Measurements from ENCODE around the gene SIX5.
"Not testable (repeated sequence)": the region's sequence is repeated elsewhere in the genome, so short reads cannot be mapped to it uniquely, and the experiment has no call there.

The SIX5 gene

GRCh38 chr19:45754323-45754722 lies 14.7 kb downstream of the SIX5 start:
- no peak for TF ChIP-seq CTCF (IDR thresholded peaks at IDR 0.05)
- Histone ChIP-seq H3K27me3 (peaks cover 0 to 7% of the 10 kb centered on the region in 2 donors), H3K27ac (no peak overlapping the region), H3K4me3 (no peak overlapping the region), H3K9me3 (no peaks in the 10 kb centered on the region), H3K4me1 (no peaks in the 10 kb centered on the region), H3K36me3 (no peaks in the 10 kb centered on the region)
- no peak for DNase-seq
- intact Hi-C loops (cut with DNase I; ENCODE audit: low total_unique reads) = no loop called here

DNA sequence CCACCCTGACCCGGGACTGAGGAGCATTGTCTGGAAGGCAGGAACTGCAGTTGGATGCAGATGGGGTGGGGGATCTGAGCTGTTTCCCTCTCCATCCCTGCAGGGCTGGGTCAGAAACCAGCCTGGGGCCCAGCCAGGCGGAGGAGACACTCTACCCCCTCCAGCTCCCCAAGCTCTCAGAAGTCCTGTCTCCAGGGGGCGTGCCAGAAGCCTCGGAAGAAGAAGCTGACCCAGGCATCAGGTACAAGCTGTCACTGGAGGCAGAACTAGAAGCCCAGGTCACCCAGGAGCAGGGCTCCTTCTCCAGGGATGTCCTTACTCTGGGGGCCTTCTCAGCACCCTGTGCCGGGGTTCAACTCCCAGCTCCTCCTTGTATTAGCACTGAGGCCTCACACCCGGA lies 15.5 kb downstream of the SIX5 start:
- Histone ChIP-seq H3K36me3 (no peaks in the 10 kb centered on the region), H3K27me3 (peaks cover 0 to 12% of the 10 kb centered on the region in 2 donors), H3K9me3 (no peaks in the 10 kb centered on the region), H3K4me3 (no peak overlapping the region), H3K4me1 (no peaks in the 10 kb centered on the region), H3K27ac (no peak overlapping the region)
- no peak for TF ChIP-seq CTCF (IDR thresholded peaks at IDR 0.05)
- intact Hi-C loops (cut with DNase I; ENCODE audit: low total_unique reads) = no loop called here
- no peak for DNase-seq

GRCh38 chr19:45752639-45753038 lies 16.4 kb downstream of the SIX5 start:
- no peaks in the 10 kb centered on the region for H3K36me3 ChIP-seq
- no peaks in the 10 kb centered on the region for H3K4me1 ChIP-seq
- no peaks in the 10 kb centered on the region for H3K9me3 ChIP-seq
- DNase-seq = no peak
- no peak overlapping the region for H3K27ac ChIP-seq
- H3K27me3 ChIP-seq = peaks cover 0 to 12% of the 10 kb centered on the region in 2 donors
- no peak overlapping the region for H3K4me3 ChIP-seq
- TF ChIP-seq CTCF (IDR thresholded peaks at IDR 0.05) = no peak
- intact Hi-C loops (cut with DNase I; ENCODE audit: low total_unique reads) = no loop called here

DNA sequence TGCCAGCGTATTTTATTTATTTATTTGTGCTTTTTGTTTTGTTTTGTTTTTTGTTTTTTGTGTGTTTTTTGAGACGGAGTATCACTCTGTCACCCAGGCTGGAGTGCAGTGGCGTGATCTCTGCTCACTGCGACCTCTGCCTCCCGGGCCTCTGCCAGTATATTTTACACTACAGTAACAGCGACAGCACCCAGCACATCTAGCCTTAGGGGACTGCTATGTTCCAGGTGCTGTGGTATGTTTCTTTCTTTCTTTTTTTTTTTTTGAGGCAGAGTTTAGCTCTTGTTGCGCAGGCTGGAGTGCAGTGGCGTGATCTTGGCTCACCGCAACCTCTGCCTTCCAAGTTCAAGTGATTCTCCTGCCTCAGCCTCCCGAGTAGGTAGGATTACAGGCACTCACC lies 17.6 kb downstream of the SIX5 start:
- H3K4me3 ChIP-seq; DNase-seq; H3K27ac ChIP-seq; intact Hi-C loops (cut with DNase I; ENCODE audit: low total_unique reads); H3K36me3 ChIP-seq; H3K4me1 ChIP-seq; H3K9me3 ChIP-seq: not testable (repeated sequence)
- peaks cover 0 to 16% of the 10 kb centered on the region in 2 donors for H3K27me3 ChIP-seq

DNA sequence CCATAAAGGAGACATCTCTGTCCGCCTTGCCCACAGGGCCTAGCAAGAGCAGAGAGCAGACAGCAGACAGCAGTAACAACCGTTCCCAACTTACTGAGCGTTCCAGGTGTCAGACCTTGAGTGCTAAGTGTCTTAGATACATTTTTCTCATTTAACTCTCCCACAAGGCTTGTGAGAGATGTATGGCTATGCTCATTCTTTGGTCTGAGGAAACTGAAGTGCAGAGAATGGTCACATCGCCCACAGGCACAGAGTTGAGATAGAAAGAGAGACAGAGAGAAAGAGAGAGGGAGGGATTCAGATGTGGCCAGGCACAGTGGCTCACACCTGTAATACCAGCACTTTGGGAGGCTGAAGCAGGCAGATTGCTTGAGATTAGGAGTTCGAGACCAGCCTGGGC lies 21.5 kb downstream of the SIX5 start:
- H3K36me3 ChIP-seq = no peaks in the 10 kb centered on the region
- intact Hi-C loops (cut with DNase I; ENCODE audit: low total_unique reads) = no loop called here
- TF ChIP-seq CTCF (IDR thresholded peaks at IDR 0.05) = no peak
- no peak overlapping the region for H3K27ac ChIP-seq
- no peaks in the 10 kb centered on the region for H3K9me3 ChIP-seq
- H3K4me3 ChIP-seq = no peak overlapping the region
- H3K4me1 ChIP-seq = no peaks in the 10 kb centered on the region
- peaks cover 0 to 10% of the 10 kb centered on the region in 2 donors for H3K27me3 ChIP-seq
- DNase-seq = no peak

DNA sequence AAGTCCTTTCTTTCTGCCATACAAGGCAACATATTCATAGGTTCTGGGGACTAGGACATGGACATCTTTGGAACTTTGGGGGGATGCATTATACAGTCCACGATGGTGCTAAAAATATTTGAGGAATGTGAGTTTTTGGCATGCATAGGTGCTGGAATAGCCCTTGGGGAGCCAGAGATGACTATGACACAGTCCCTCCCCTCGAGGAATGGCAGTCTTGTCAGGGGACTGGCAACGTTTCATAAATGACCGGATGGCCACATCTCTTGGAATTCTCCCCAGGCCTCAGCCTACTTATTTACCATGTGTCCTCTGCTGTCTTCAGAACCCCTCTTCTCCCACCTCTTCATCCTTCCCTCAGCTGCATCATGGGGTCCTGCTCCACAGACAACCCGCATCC lies 22.2 kb downstream of the SIX5 start:
- no peak for DNase-seq
- Histone ChIP-seq H3K36me3 (no peaks in the 10 kb centered on the region), H3K9me3 (no peaks in the 10 kb centered on the region), H3K4me3 (no peak overlapping the region), H3K4me1 (no peaks in the 10 kb centered on the region), H3K27ac (no peak overlapping the region), H3K27me3 (peaks cover 0 to 10% of the 10 kb centered on the region in 2 donors)
- intact Hi-C loops (cut with DNase I; ENCODE audit: low total_unique reads) = no loop called here
- no peak for TF ChIP-seq CTCF (IDR thresholded peaks at IDR 0.05)
